Nephron progenitor cell (in vitro differentiated cells): ENCODE data around the gene NAA80.

Experiments used
- DNase-seq: peaks from one replicate; pipeline ENCODE4 v3.0.0; 2021
- H3K27ac Mint-ChIP-seq: 2 replicates; pipeline ENCODE4 v1.8.0; 2021; ENCODE audit warnings: mild to moderate bottlenecking, moderate library complexity, mixed read lengths
- H3K27me3 Mint-ChIP-seq: 2 replicates; pipeline ENCODE4 v1.8.0; 2021; ENCODE audit warnings: mild to moderate bottlenecking, low read depth, mixed read lengths; ENCODE audit not compliant: poor library complexity
- H3K36me3 Mint-ChIP-seq: 2 replicates; pipeline ENCODE4 v1.8.0; 2021; ENCODE audit warnings: low read depth, mixed read lengths
- H3K4me1 Mint-ChIP-seq: 2 replicates; pipeline ENCODE4 v1.8.0; 2021; ENCODE audit warnings: mixed read lengths
- H3K4me3 Mint-ChIP-seq: 2 replicates; pipeline ENCODE4 v1.8.0; 2021; ENCODE audit warnings: mild to moderate bottlenecking, moderate library complexity, mixed read lengths
- H3K9me3 Mint-ChIP-seq: 2 replicates; pipeline ENCODE4 v1.8.0; 2021; ENCODE audit warnings: mild to moderate bottlenecking, moderate library complexity, mixed read lengths
- TF ChIP-seq, protein P1 (sequence below): fragments of 200-600 bp; sonication (generic); IDR thresholded peaks from 2 replicates; pipeline ENCODE4 v1.5.0; 2021; ENCODE audit warnings: antibody characterized with exemption

The NAA80 gene

DNA sequence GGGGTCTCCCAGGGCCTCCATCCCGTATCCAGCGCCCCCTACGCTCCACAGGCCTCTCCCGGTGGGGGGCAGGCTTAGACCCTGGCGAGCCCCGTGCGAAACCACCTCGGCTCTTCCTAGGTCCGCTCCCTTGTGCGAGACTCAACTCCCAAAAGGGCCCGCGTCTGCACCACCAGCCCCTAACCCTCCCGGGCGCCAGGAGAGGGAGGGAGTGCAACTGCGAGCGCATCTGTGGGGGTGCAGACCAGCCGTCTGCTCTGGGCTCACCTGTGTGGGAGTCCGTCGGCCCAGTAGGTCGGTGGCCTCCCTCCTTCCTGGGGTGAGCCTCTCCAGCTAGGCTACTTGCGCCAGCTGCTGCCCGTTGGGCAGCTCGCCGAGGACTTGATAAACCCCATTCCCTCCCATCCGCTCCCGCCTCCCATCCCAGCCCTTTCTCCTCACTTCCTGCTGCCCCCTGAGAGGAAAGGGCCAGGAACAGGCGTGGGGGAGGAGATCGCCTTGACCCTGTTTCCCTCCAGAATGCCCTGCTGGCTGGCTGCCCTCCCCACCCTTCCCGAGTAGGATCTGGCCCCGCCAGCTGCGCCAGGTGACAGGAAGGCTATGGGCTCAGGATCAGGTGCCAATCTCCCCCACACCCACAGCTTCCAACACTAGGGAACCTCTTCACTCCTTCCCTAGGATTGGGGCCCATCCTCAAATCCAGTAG is 23.3 kb upstream of the NAA80 start, which contains the start of gene HYAL2:
HYAL2 (minus strand) TSS at position 360 of the 706 bp plus-strand sequence. CDS start 2,256 bp downstream, outside the sequence.
- Mint-ChIP-seq H3K4me3 (peak within 1 kb of the TSS; percentile 84), H3K27me3 (peaks cover 9% of the 10 kb centered on the region), H3K4me1 (peaks cover 56% of the 10 kb centered on the region), H3K36me3 (peaks cover 16% of the 10 kb centered on the region), H3K27ac (peak within 1 kb of the TSS; percentile 100), H3K9me3 (no peaks in the 10 kb centered on the region)
- DNase-seq, result no peak
- TF ChIP-seq, protein P1, sequence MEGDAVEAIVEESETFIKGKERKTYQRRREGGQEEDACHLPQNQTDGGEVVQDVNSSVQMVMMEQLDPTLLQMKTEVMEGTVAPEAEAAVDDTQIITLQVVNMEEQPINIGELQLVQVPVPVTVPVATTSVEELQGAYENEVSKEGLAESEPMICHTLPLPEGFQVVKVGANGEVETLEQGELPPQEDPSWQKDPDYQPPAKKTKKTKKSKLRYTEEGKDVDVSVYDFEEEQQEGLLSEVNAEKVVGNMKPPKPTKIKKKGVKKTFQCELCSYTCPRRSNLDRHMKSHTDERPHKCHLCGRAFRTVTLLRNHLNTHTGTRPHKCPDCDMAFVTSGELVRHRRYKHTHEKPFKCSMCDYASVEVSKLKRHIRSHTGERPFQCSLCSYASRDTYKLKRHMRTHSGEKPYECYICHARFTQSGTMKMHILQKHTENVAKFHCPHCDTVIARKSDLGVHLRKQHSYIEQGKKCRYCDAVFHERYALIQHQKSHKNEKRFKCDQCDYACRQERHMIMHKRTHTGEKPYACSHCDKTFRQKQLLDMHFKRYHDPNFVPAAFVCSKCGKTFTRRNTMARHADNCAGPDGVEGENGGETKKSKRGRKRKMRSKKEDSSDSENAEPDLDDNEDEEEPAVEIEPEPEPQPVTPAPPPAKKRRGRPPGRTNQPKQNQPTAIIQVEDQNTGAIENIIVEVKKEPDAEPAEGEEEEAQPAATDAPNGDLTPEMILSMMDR, result no peak

GRCh38 chr3:50322115-50322385 is 22.8 kb upstream of the NAA80 start:
- Mint-ChIP-seq H3K9me3 (no peaks in the 10 kb centered on the region), H3K36me3 (peaks cover 16% of the 10 kb centered on the region), H3K27ac (no peak overlapping the region), H3K4me1 (peaks cover 56% of the 10 kb centered on the region), H3K4me3 (peak overlapping the region; percentile 84), H3K27me3 (peaks cover 9% of the 10 kb centered on the region)
- TF ChIP-seq, protein P1, result no peak
- DNase-seq, result no peak

DNA sequence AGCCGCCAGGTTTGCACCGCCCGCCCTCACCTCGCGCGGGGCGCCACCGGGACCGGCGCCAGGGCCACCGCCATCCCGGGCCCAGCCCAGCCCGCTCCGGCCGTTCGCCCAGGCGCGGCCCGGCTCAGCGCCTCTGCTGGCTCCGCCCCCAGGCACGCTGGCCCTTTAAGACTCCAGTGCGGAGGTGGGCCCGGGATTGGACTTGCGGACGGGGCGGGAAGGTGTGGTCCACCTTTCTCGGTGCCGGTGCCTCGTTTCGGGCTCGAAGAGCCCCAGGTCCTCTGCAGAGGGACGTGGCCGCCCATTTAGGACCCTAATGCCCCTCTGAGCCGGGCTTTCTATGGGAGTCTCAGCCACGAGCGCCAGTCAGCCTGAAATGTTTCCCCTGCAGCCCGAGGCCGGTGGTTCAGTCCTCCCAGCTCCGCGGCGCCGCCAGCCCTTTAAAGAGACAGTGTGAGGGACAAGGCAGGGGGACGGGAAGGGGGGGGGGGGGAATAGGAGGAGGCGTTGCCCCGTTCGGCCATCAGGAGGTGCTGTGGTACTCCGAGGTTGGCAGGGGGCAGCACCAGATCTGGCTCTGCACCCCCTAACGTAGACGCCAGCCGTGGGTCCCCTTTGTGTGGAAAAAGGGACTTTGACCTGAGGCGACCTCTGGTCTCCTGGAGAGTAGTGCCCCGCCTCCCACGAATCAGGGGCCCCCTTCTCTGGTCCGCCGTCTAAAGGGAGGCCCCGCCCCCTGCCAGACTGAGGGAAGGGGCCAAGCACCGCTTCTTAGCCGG is 22.3 kb upstream of the NAA80 start:
- H3K27me3 Mint-ChIP-seq, result peaks cover 9% of the 10 kb centered on the region
- peaks cover 57% of the 10 kb centered on the region for H3K4me1 Mint-ChIP-seq
- H3K36me3 Mint-ChIP-seq, result peaks cover 19% of the 10 kb centered on the region

DNA sequence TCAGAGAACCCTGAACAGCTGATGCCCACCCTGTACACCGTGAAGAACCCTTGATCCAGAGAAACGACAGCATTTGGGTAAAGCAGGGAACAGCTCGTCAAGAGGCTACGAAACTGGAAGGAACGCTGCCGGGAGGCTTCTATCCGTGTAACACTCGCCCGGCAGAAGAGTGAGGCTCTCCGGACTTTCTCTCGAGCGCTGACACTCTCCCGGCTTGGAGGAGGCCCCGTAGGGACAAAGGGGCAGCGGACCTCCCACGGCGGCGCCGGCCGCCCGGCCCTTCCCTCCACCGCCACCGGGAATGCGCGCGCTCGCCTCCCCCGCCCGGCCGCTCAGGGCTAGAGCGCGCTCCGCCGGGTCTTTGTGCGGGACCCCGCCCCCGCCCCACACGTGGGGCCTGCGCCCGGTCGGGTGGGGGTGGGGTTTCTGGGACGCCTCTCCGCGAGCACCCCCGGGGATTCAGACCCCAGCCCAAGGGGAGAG is 21.7 kb upstream of the NAA80 start:
- Mint-ChIP-seq H3K9me3 (no peaks in the 10 kb centered on the region), H3K27me3 (peaks cover 9% of the 10 kb centered on the region), H3K4me3 (peak overlapping the region; percentile 95), H3K4me1 (peaks cover 62% of the 10 kb centered on the region), H3K36me3 (peaks cover 25% of the 10 kb centered on the region), H3K27ac (peak overlapping the region; percentile 90)
- peak; percentile 90 for DNase-seq
- TF ChIP-seq, protein P1, result no peak

More for the DNA sequence above, 22.3 kb upstream of the NAA80 start:
- peak; percentile 87 for DNase-seq
- Mint-ChIP-seq H3K4me3 (peak overlapping the region; percentile 84), H3K27ac (peak overlapping the region; percentile 100), H3K9me3 (no peaks in the 10 kb centered on the region)
- TF ChIP-seq, protein P1, result peak; percentile 57

- Mint-ChIP-seq H3K27ac (peak overlapping the region; percentile 90), H3K4me1 (peaks cover 66% of the 10 kb centered on the region), H3K27me3 (peaks cover 9% of the 10 kb centered on the region), H3K4me3 (peak overlapping the region; percentile 95), H3K9me3 (no peaks in the 10 kb centered on the region), H3K36me3 (peaks cover 30% of the 10 kb centered on the region)
- TF ChIP-seq, protein P1, result no peak
- DNase-seq, result no peak
Observed at GRCh38 chr3:50319894-50320625, 20.9 kb upstream of the NAA80 start.
